HAP-1 (cell line): ENCODE results near the gene ENPP7.
A peak's percentile ranks its signal among the peaks of the same experiment; 100 is the strongest.

ENCODE experiments used
- DNase-seq, 2 experiments: peaks; one replicate each; pipeline ENCODE4 v3.0.0-alpha.2; 2016 to 2020; ENCODE audit warnings: low spot score in 2 of 2
- H3K27me3 ChIP-seq: fragments of 250-450 bp; sonication (Bioruptor Pico); 2 replicates; pipeline ENCODE4 v1.5.1; 2020; ENCODE audit warnings: low read depth, mild to moderate bottlenecking, moderate library complexity
- H3K36me3 ChIP-seq: fragments of 250-450 bp; sonication (Bioruptor Pico); replicated peaks from 2 replicates; pipeline ENCODE4 v1.5.1; 2020; ENCODE audit warnings: mild to moderate bottlenecking
- H3K4me1 ChIP-seq: fragments of 250-450 bp; sonication (Bioruptor Pico); 2 replicates; pipeline ENCODE4 v1.5.1; 2020; ENCODE audit warnings: mild to moderate bottlenecking
- H3K4me3 ChIP-seq: fragments of 250-450 bp; sonication (Bioruptor Pico); 2 replicates; pipeline ENCODE4 v1.5.1; 2020; ENCODE audit warnings: mild to moderate bottlenecking, moderate library complexity
- H3K9me3 ChIP-seq: fragments of 250-450 bp; sonication (Bioruptor Pico); 2 replicates; pipeline ENCODE4 v1.5.1; 2020; ENCODE audit warnings: mild to moderate bottlenecking, moderate library complexity
- in situ Hi-C: fragments of 300-500 bp; cut with MboI; formaldehyde crosslinking; loops from 3 replicates; pipeline ENCODE4 v1.14.3; 2020; ENCODE audit warnings: low sequenced_read_pairs, inconsistent platforms, mixed read lengths

Gene ENPP7

GRCh38 chr17:79713391-79713790, 17.4 kb upstream of the ENPP7 start:
- Histone ChIP-seq H3K27me3 (peaks cover 4% of the 10 kb centered on the region; the same call in 1 of the 2 replicates), H3K4me3 (no peak overlapping the region), H3K9me3 (no peaks in the 10 kb centered on the region), H3K4me1 (no peaks in the 10 kb centered on the region), H3K36me3 (no peaks in the 10 kb centered on the region)
- in situ Hi-C loops: no loop called here
- DNase-seq: no peak

DNA sequence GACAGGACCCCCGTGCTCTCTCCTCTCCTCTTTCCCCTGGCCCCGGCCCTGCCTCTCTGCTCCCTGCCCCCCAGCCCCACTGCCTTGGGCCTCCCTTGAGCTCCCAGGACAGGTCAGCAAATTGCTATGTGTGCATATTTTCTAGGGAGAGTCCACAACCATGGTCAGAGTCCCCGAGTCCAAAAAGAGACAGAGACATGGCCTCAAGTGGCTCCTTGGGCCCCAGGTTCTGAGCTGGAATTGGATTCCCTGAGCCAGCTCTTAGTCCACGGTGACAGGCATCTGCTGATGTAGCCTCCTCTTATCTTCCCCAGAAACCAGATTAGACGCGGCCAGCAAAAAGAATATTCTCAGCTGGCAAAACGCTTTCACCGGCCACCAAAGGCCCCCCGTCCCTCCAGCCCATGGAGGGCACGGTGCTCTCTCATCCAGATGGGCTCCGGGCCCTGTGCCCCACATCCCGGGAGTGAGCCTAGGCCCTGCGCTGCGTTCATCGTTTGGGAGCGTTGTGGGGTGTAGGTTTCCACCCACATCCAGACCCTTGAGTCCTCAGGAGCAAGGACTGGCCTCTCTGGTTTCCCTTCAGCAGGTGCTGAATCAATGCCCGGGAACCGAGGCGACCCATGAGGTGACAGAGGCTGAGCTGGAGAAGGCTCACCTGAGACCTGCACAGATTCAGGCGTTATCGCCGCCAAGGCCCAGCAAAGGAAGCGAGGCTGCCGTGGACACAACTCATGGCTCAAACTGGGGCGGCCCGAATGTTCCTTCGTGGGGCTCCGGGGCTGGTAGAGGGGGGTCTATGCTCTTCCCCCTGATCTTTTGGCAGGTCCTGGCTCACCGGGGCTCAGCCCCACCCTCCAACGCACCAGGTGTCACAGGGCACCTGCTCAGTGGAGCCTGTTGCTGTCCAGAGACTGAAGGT, 16.3 kb upstream of the ENPP7 start:
- Histone ChIP-seq H3K9me3 (no peaks in the 10 kb centered on the region), H3K4me3 (no peak overlapping the region), H3K36me3 (no peaks in the 10 kb centered on the region), H3K4me1 (no peaks in the 10 kb centered on the region), H3K27me3 (peaks cover 4% of the 10 kb centered on the region; the same call in 1 of the 2 replicates)
- in situ Hi-C loops: no loop called here
- DNase-seq: no peak

GRCh38 chr17:79715098-79715942, 15.4 kb upstream of the ENPP7 start:
- Histone ChIP-seq H3K9me3 (no peaks in the 10 kb centered on the region), H3K36me3 (no peaks in the 10 kb centered on the region), H3K4me1 (no peaks in the 10 kb centered on the region), H3K4me3 (no peak overlapping the region), H3K27me3 (peaks cover 4% of the 10 kb centered on the region; the same call in 1 of the 2 replicates)
- DNase-seq: no peak
- in situ Hi-C loops: no loop called here

- in situ Hi-C loops: no loop called here
- no peak for DNase-seq
- no peak overlapping the region for H3K4me3 ChIP-seq
- peaks cover 4% of the 10 kb centered on the region; the same call in 1 of the 2 replicates for H3K27me3 ChIP-seq
- no peaks in the 10 kb centered on the region for H3K36me3 ChIP-seq
- H3K9me3 ChIP-seq: no peaks in the 10 kb centered on the region
- H3K4me1 ChIP-seq: peaks cover 7% of the 10 kb centered on the region
These were observed 14.6 kb upstream of the ENPP7 start for GRCh38 chr17:79715943-79716797.

GRCh38 chr17:79720705-79721292, 9.9 kb upstream of the ENPP7 start:
- no peaks in the 10 kb centered on the region for H3K36me3 ChIP-seq
- H3K4me3 ChIP-seq: no peak overlapping the region
- peak; percentile 81 to 89 for DNase-seq
- no peaks in the 10 kb centered on the region for H3K9me3 ChIP-seq
- in situ Hi-C loops: no loop called here
- H3K27me3 ChIP-seq: peaks cover 4% of the 10 kb centered on the region; the same call in 1 of the 2 replicates
- peaks cover 9% of the 10 kb centered on the region for H3K4me1 ChIP-seq

DNA sequence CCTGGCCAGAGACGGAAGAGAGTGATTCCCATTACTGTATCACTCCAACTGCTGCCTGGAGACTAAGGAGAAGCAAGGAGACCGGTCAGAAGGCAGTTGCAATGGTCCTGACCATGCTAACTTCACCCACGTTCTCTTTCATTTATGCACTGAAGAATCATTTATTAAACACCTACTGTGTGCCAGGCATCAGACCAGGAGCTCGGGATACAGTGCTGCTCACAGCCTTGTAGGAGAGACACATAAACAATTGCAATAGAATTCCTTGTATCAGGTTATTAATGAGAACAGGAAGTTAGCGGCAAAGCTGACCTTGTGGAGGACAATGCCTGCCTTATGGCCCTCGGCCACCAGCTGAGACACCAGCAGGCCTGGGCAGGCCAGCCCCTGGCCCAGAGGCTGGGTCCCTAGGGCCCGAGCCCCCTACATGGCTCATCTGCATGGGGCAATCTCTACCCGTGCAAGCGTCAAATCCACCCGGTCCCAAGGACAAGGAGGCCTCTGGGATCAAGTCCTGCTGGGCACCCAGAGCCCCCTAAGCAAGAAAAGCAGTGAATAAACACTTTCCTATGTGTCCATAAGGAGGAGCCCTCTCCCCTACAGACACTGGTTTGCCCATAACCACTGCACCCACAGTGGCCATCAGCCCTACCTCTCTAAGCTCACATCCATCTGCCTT, 8.6 kb upstream of the ENPP7 start:
- DNase-seq: peak; percentile 24 to 43
- Histone ChIP-seq H3K9me3 (no peaks in the 10 kb centered on the region), H3K4me1 (peaks cover 9% of the 10 kb centered on the region), H3K4me3 (no peak overlapping the region), H3K27me3 (peaks cover 2% of the 10 kb centered on the region; the same call in 1 of the 2 replicates), H3K36me3 (no peaks in the 10 kb centered on the region)
- in situ Hi-C loops: no loop called here

DNA sequence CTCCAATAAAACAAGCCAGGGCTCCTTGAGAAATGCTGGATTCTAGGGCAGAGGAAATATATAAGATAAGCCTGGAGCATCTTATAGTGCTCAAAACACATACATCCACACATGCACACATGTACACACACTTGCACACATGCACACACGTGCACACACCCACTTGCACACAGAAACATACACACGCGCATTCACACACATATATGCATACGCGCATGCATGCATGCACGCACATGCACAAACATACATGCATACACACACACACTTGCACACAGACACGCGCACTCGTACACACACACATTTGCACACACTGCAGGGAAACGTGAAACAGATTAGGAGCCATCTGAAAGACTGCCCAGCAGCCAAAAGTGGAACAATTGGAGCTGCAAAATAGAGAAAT, 8.0 kb upstream of the ENPP7 start:
- Histone ChIP-seq H3K27me3 (no peaks in the 10 kb centered on the region), H3K4me1 (peaks cover 9% of the 10 kb centered on the region), H3K9me3 (no peaks in the 10 kb centered on the region), H3K36me3 (no peaks in the 10 kb centered on the region), H3K4me3 (no peak overlapping the region)
- in situ Hi-C loops: no loop called here
- no peak for DNase-seq

GRCh38 chr17:79728169-79728907, 2.4 kb upstream of the ENPP7 start:
- DNase-seq: peak; percentile 81 to 89
- Histone ChIP-seq H3K36me3 (no peaks in the 10 kb centered on the region), H3K9me3 (no peaks in the 10 kb centered on the region), H3K4me3 (no peak overlapping the region), H3K4me1 (no peaks in the 10 kb centered on the region; the same call in 1 of the 2 replicates), H3K27me3 (no peaks in the 10 kb centered on the region)
- in situ Hi-C loops: no loop called here

DNA sequence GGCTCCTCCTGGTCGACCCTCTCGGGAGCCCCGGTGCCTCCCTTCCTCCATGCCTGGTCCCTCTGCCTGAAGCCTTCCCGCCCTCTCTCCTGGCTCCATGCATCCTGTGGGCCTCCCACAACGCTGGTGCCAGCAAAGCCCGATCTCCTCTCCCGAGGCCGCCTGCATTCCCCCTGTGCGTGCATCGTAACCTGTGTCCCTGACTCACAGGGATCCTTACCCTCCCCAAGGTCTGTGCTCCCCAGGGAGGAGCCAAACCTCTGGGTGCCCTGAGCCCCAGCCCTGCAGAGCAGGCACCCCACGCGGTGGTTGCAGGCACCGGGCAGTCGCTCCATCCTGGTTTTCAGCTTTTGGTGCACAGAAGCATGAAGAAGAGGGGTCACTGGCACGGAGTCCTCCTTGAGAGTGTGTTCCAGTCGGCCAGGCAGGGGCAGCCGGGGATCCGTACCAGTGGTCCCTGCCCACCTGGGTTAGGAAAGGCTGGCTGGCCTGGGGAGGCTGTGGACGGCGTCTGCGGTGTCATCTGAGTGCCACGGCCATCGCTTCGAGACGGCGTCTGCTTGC, 1.8 kb upstream of the ENPP7 start:
- Histone ChIP-seq H3K4me3 (no peak overlapping the region), H3K36me3 (no peaks in the 10 kb centered on the region), H3K4me1 (no peaks in the 10 kb centered on the region; the same call in 1 of the 2 replicates), H3K9me3 (no peaks in the 10 kb centered on the region), H3K27me3 (no peaks in the 10 kb centered on the region)
- in situ Hi-C loops: no loop called here
- DNase-seq: no peak

GRCh38 chr17:79729761-79730160, 982 bp upstream of the ENPP7 start:
- H3K9me3 ChIP-seq: no peaks in the 10 kb centered on the region
- H3K4me3 ChIP-seq: no peak overlapping the region
- in situ Hi-C loops: no loop called here
- no peak for DNase-seq
- H3K36me3 ChIP-seq: no peaks in the 10 kb centered on the region
- H3K27me3 ChIP-seq: no peaks in the 10 kb centered on the region
- H3K4me1 ChIP-seq: no peaks in the 10 kb centered on the region; the same call in 1 of the 2 replicates

DNA sequence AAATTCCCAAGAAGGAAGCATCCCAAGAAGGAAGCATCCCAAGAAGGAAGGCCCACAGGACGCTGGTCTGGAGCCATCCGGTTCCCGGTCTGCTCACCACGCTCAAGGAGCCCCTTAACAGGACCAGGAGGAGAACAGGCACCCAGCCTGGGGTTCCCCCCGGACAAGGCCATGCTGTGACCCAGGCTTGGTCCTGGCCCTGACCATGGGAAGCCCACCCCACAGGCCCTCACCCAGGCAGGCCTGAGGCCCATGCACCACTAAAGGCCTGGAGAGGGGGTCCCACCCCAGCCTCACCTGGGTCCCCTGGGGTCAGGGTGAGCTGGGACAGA, 340 bp upstream of the ENPP7 start:
- Histone ChIP-seq H3K4me3 (no peak overlapping the region), H3K4me1 (no peaks in the 10 kb centered on the region; the same call in 1 of the 2 replicates), H3K9me3 (no peaks in the 10 kb centered on the region), H3K36me3 (no peaks in the 10 kb centered on the region), H3K27me3 (no peaks in the 10 kb centered on the region)
- in situ Hi-C loops: no loop called here
- DNase-seq: no peak

- Histone ChIP-seq H3K36me3 (no peaks in the 10 kb centered on the region), H3K4me1 (no peaks in the 10 kb centered on the region; the same call in 1 of the 2 replicates), H3K27me3 (no peaks in the 10 kb centered on the region), H3K9me3 (no peaks in the 10 kb centered on the region), H3K4me3 (no peak overlapping the region)
- in situ Hi-C loops: no loop called here
- no peak for DNase-seq
These were observed 1.5 kb downstream of the ENPP7 start for GRCh38 chr17:79732254-79732653.
